NCI-H2029 (cell line): ENCODE measurements around the gene SERPINB7.

Experiments used
- DNase-seq: peaks from one replicate; lab custom pipeline; 2025; lab: John Stamatoyannopoulos, UW

Gene SERPINB7

GRCh38 chr18:63848159-63848558 lies 72.9 kb downstream of the SERPINB7 start:
- DNase-seq, result no peak

- no peak for DNase-seq
Observed at GRCh38 chr18:63850020-63850419, 74.8 kb downstream of the SERPINB7 start.

GRCh38 chr18:63850636-63851035 lies 75.4 kb downstream of the SERPINB7 start:
- DNase-seq, result no peak
